Testis (tissue), 3 donors: Measurements from ENCODE around the gene CDK5RAP1. TPM values are rescaled to one million over a fixed set of nuclear protein-coding genes. Genes with fewer than 3 reads are reported as not detected.

ENCODE experiments used
- DNase-seq: peaks from one replicate; pipeline ENCODE4 v3.0.0-alpha.2; 2019
- H3K27ac ChIP-seq, 2 donors: fragments of 200-600 bp; sonication (generic); one replicate each; pipeline ENCODE4 v1.5.1; 2019
- H3K27me3 ChIP-seq: fragments of 200-600 bp; sonication (generic); one replicate; pipeline ENCODE4 v1.5.1; 2019
- H3K36me3 ChIP-seq: fragments of 200-600 bp; sonication (generic); one replicate; pipeline ENCODE4 v1.5.1; 2017; ENCODE audit warnings: low read depth; ENCODE audit errors: missing control alignments
- H3K4me1 ChIP-seq: fragments of 200-600 bp; sonication (generic); one replicate; pipeline ENCODE4 v1.5.1; 2019
- H3K4me3 ChIP-seq, 2 donors: fragments of 200-600 bp; sonication (generic); one replicate each; pipeline ENCODE4 v1.5.1; 2017 to 2019
- H3K9me3 ChIP-seq: fragments of 200-600 bp; sonication (generic); one replicate; pipeline ENCODE4 v1.5.1; 2017
- CTCF ChIP-seq, 3 experiments: fragments of 450-650 bp in 2 of 3; fragments of 200-600 bp in 1 of 3; sonication (generic) in 1 of 3; IDR thresholded peaks; one replicate each; pipeline ENCODE4 v1.5.1; 2016 to 2019; ENCODE audit warnings: antibody characterized with exemption in 3 of 3, mild to moderate bottlenecking in 2 of 3, moderate library complexity in 1 of 3
- POLR2A ChIP-seq: fragments of 450-650 bp; IDR thresholded peaks from one replicate; pipeline ENCODE4 v1.6.1; 2017; ENCODE audit warnings: antibody characterized with exemption, mild to moderate bottlenecking, moderate library complexity
- WGBS, 2 donors: methylation state at CpG; one replicate each; pipeline ENCODE4 v1.1.5; 2018; 5-methylcytosine and 5-hydroxymethylcytosine counted together
- intact Hi-C: fragments of 100-400 bp; cut with DNase I; formaldehyde crosslinking; loops from one replicate; pipeline ENCODE4 v1.15.1; 2023; ENCODE audit warnings: low total_unique reads
- polyA plus RNA-seq: library from polyadenylated mRNA; stranded (reverse); fragments of 350-450 nt; fragmentation: Illumina TruSeq; extraction: RNeasy Lipid Tissue Mini Kit (QIAGEN cat#74804); gene quantifications from one replicate; pipeline ENCODE4 v1.2.3, GENCODE V29; 2014; ENCODE audit warnings: low read depth, low replicate concordance; ENCODE audit not compliant: insufficient read depth
- total RNA-seq, 2 donors: library from RNA; depleted of rRNA; stranded (reverse); fragments of >200 nt; gene quantifications; one replicate each; pipeline ENCODE4 v1.2.3, GENCODE V29; 2016

The CDK5RAP1 gene
- total and polyA plus RNA-seq, 3 donors from 2014 or later, result 30.8 to 36.6 (median 35.9) TPM

GRCh38 chr20:33407251-33407650 is 5.9 kb upstream of the CDK5RAP1 start:
- Histone ChIP-seq H3K36me3 (no peaks in the 10 kb centered on the region), H3K27me3 (no peaks in the 10 kb centered on the region), H3K4me1 (peaks cover 3% of the 10 kb centered on the region), H3K4me3 (no peak overlapping the region), H3K27ac (no peak overlapping the region), H3K9me3 (no peaks in the 10 kb centered on the region)
- TF ChIP-seq POLR2A (no peak), CTCF (IDR thresholded peaks at IDR 0.05) (no peak)
- 96% methylated on average over 1 of the region's 1 CpG; no CpG with 5 or more reads in 1 of the 2 donors for whole genome bisulfite sequencing, 2 donors
- no peak for DNase-seq
- intact Hi-C loops, result no loop called here

GRCh38 chr20:33404281-33404680 is 3.0 kb upstream of the CDK5RAP1 start:
- intact Hi-C loops, result no loop called here
- Histone ChIP-seq H3K36me3 (no peaks in the 10 kb centered on the region), H3K27ac (no peak overlapping the region), H3K9me3 (no peaks in the 10 kb centered on the region), H3K4me3 (no peak overlapping the region), H3K4me1 (peaks cover 14% of the 10 kb centered on the region), H3K27me3 (no peaks in the 10 kb centered on the region)
- TF ChIP-seq CTCF (IDR thresholded peaks at IDR 0.05) (no peak), POLR2A (no peak)
- 49 to 69% methylated on average over 2 of the region's 2 CpGs for WGBS, 2 donors
- DNase-seq, result no peak

GRCh38 chr20:33401921-33402369 is 626 bp upstream of the CDK5RAP1 start:
- Histone ChIP-seq H3K4me3 (peak overlapping the region; percentile 93 to 97), H3K4me1 (peaks cover 14% of the 10 kb centered on the region), H3K36me3 (no peaks in the 10 kb centered on the region), H3K27me3 (no peaks in the 10 kb centered on the region), H3K27ac (peak overlapping the region in 1 of 2 donors; percentile 34), H3K9me3 (no peaks in the 10 kb centered on the region)
- no peak for DNase-seq
- no peak for TF ChIP-seq CTCF (IDR thresholded peaks at IDR 0.05)
- no peak for TF ChIP-seq POLR2A
- WGBS, 2 donors, result 25 to 36% methylated on average over 8 of the region's 8 CpGs
- intact Hi-C loops, result no loop called here

GRCh38 chr20:33400812-33401183 is 521 bp downstream of the CDK5RAP1 start:
- no peaks in the 10 kb centered on the region for H3K9me3 ChIP-seq
- H3K4me1 ChIP-seq, result peaks cover 14% of the 10 kb centered on the region
- H3K27ac ChIP-seq, result peak overlapping the region; percentile 34 to 49
- H3K36me3 ChIP-seq, result no peaks in the 10 kb centered on the region
- intact Hi-C loops, result no loop called here
- no peaks in the 10 kb centered on the region for H3K27me3 ChIP-seq
- no peak for DNase-seq
- WGBS, 2 donors, result 0 to 2% methylated on average over 8 of the region's 8 CpGs
- TF ChIP-seq POLR2A (no peak), CTCF (IDR thresholded peaks at IDR 0.05) (no peak)
- peak overlapping the region; percentile 93 to 97 for H3K4me3 ChIP-seq

GRCh38 chr20:33399924-33400323 is 1.4 kb downstream of the CDK5RAP1 start:
- no peaks in the 10 kb centered on the region for H3K9me3 ChIP-seq
- peaks cover 14% of the 10 kb centered on the region for H3K4me1 ChIP-seq
- no peak for DNase-seq
- H3K27ac ChIP-seq, result no peak overlapping the region
- 54 to 56% methylated on average over 6 of the region's 6 CpGs for WGBS, 2 donors
- H3K4me3 ChIP-seq, result no peak overlapping the region
- intact Hi-C loops, result no loop called here
- H3K27me3 ChIP-seq, result no peaks in the 10 kb centered on the region
- no peaks in the 10 kb centered on the region for H3K36me3 ChIP-seq
- TF ChIP-seq POLR2A (no peak), CTCF (IDR thresholded peaks at IDR 0.05) (no peak)
